ENCODE measurements around the gene ZBTB17. TPM values are rescaled to one million over a fixed set of nuclear protein-coding genes. Genes with fewer than 3 reads are reported as not detected.

ZBTB17 gene
- total and polyA plus RNA-seq, 9 of the 15 experiments (the other 6 are each of a cell fraction or from before 2014, with no cell fraction given): 1.1 to 53.4 (median 29.6) TPM

DNA sequence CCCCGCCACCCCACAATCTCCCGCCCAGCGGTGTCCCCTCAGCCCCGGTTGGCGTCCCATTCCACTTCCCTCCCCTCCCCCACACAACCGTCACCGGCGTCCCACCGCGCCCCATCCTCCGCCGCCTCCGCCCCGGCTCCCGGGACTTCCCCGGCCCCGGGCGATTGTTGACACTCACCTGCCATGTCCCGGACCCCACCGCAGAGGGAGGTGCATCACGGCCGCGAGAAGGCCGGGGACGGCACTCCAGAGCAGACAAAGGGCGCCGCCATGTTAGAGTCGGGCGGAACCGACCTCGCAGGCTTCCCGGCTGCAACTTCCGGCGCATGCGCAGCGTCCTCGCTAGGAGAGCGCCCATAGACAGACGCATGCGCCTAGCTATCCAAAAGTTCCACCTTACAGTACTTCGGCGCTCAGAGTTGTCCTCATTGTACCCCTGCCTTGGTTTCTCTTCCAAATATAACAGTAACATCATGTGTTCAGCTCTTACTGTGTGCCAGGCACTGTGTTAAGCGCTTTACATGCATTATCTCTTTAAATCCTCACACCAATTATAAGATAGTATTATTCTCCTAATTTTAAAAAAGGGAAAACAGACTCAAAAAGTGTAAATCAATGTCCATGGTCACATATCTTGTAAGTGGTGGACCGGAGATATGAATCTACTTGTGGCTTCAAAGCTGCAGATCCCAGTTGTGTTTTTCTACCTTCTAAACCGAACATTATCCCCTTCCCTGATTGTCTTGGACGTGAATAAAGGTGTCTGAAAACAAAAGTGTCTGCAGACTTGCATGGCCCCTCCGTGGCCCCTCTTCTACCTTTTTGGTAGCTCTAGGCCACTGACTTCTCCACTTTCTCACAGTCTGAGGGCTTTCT is at the start of gene ZBTB17 (continued):
- TF ChIP-seq, protein P1, sequence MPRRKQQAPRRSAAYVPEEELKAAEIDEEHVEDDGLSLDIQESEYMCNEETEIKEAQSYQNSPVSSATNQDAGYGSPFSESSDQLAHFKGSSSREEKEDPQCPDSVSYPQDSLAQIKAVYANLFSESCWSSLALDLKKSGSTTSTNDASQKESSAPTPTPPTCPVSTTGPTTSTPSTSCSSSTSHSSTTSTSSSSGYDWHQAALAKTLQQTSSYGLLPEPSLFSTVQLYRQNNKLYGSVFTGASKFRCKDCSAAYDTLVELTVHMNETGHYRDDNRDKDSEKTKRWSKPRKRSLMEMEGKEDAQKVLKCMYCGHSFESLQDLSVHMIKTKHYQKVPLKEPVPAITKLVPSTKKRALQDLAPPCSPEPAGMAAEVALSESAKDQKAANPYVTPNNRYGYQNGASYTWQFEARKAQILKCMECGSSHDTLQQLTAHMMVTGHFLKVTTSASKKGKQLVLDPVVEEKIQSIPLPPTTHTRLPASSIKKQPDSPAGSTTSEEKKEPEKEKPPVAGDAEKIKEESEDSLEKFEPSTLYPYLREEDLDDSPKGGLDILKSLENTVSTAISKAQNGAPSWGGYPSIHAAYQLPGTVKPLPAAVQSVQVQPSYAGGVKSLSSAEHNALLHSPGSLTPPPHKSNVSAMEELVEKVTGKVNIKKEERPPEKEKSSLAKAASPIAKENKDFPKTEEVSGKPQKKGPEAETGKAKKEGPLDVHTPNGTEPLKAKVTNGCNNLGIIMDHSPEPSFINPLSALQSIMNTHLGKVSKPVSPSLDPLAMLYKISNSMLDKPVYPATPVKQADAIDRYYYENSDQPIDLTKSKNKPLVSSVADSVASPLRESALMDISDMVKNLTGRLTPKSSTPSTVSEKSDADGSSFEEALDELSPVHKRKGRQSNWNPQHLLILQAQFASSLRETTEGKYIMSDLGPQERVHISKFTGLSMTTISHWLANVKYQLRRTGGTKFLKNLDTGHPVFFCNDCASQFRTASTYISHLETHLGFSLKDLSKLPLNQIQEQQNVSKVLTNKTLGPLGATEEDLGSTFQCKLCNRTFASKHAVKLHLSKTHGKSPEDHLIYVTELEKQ (CRISPR knock-in tag; IDR thresholded peaks at IDR 0.05): no peak
- peak; percentile 33; the same call in 1 of the 2 replicates for TF ChIP-seq JUN (IDR thresholded peaks at IDR 0.05; ENCODE audit: borderline replicate concordance, low read depth, low read length)
- TF ChIP-seq JUN (CRISPR knock-in tag; IDR thresholded peaks at IDR 0.05; ENCODE audit: borderline replicate concordance): no peak
- TF ChIP-seq, protein P2, sequence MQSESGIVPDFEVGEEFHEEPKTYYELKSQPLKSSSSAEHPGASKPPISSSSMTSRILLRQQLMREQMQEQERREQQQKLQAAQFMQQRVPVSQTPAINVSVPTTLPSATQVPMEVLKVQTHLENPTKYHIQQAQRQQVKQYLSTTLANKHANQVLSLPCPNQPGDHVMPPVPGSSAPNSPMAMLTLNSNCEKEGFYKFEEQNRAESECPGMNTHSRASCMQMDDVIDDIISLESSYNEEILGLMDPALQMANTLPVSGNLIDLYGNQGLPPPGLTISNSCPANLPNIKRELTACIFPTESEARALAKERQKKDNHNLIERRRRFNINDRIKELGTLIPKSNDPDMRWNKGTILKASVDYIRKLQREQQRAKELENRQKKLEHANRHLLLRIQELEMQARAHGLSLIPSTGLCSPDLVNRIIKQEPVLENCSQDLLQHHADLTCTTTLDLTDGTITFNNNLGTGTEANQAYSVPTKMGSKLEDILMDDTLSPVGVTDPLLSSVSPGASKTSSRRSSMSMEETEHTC (IDR thresholded peaks at IDR 0.05): no peak
- TF ChIP-seq, protein P3, sequence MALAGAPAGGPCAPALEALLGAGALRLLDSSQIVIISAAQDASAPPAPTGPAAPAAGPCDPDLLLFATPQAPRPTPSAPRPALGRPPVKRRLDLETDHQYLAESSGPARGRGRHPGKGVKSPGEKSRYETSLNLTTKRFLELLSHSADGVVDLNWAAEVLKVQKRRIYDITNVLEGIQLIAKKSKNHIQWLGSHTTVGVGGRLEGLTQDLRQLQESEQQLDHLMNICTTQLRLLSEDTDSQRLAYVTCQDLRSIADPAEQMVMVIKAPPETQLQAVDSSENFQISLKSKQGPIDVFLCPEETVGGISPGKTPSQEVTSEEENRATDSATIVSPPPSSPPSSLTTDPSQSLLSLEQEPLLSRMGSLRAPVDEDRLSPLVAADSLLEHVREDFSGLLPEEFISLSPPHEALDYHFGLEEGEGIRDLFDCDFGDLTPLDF (CRISPR knock-in tag; IDR thresholded peaks at IDR 0.05): peak; percentile 61; the same call in 1 of the 2 replicates
- peak in 1 of 2 experiments; percentile 69; a peak in 2 of 4 replicates for TF ChIP-seq ARNT (IDR thresholded peaks at IDR 0.05)
- TF ChIP-seq, protein P4, sequence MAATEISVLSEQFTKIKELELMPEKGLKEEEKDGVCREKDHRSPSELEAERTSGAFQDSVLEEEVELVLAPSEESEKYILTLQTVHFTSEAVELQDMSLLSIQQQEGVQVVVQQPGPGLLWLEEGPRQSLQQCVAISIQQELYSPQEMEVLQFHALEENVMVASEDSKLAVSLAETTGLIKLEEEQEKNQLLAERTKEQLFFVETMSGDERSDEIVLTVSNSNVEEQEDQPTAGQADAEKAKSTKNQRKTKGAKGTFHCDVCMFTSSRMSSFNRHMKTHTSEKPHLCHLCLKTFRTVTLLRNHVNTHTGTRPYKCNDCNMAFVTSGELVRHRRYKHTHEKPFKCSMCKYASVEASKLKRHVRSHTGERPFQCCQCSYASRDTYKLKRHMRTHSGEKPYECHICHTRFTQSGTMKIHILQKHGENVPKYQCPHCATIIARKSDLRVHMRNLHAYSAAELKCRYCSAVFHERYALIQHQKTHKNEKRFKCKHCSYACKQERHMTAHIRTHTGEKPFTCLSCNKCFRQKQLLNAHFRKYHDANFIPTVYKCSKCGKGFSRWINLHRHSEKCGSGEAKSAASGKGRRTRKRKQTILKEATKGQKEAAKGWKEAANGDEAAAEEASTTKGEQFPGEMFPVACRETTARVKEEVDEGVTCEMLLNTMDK (IDR thresholded peaks at IDR 0.05; ENCODE audit: borderline replicate concordance, insufficient read depth, low read depth, low read length, poor library complexity, severe bottlenecking): no peak
- no peak for TF ChIP-seq PHB (CRISPR knock-in tag; IDR thresholded peaks at IDR 0.05)
- TF ChIP-seq JUND (IDR thresholded peaks at IDR 0.05; ENCODE audit: borderline replicate concordance, low read depth, low read length): 0 out of 2 replicates have a peak, but pooled peaks have one; percentile 33
- TF ChIP-seq JUND (tag; IDR thresholded peaks at IDR 0.05; ENCODE audit: borderline replicate concordance, low read depth, low read length): 0 out of 3 replicates have a peak, but pooled peaks have one; percentile 53
- TF ChIP-seq, protein P5, sequence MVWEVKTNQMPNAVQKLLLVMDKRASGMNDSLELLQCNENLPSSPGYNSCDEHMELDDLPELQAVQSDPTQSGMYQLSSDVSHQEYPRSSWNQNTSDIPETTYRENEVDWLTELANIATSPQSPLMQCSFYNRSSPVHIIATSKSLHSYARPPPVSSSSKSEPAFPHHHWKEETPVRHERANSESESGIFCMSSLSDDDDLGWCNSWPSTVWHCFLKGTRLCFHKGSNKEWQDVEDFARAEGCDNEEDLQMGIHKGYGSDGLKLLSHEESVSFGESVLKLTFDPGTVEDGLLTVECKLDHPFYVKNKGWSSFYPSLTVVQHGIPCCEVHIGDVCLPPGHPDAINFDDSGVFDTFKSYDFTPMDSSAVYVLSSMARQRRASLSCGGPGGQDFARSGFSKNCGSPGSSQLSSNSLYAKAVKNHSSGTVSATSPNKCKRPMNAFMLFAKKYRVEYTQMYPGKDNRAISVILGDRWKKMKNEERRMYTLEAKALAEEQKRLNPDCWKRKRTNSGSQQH (CRISPR knock-in tag; IDR thresholded peaks at IDR 0.05): peak; percentile 86
- TF ChIP-seq DNMT1 (IDR thresholded peaks at IDR 0.05): no peak
- TF ChIP-seq HNRNPL (IDR thresholded peaks at IDR 0.05; ENCODE audit: low read depth, low read length): 0 out of 2 replicates have a peak, but pooled peaks have one; percentile 38
- TF ChIP-seq, protein P6, sequence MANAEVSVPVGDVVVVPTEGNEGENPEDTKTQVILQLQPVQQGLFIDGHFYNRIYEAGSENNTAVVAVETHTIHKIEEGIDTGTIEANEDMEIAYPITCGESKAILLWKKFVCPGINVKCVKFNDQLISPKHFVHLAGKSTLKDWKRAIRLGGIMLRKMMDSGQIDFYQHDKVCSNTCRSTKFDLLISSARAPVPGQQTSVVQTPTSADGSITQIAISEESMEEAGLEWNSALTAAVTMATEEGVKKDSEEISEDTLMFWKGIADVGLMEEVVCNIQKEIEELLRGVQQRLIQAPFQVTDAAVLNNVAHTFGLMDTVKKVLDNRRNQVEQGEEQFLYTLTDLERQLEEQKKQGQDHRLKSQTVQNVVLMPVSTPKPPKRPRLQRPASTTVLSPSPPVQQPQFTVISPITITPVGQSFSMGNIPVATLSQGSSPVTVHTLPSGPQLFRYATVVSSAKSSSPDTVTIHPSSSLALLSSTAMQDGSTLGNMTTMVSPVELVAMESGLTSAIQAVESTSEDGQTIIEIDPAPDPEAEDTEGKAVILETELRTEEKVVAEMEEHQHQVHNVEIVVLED (CRISPR knock-in tag; IDR thresholded peaks at IDR 0.05): peak; percentile 75

All from K562 (cell line).